ENCODE results near the gene TASOR2. TPM values are rescaled to one million over a fixed set of nuclear protein-coding genes. Genes with fewer than 3 reads are reported as not detected.

The TASOR2 gene
- polyA plus RNA-seq, 1 experiment, result 27.1 TPM

DNA sequence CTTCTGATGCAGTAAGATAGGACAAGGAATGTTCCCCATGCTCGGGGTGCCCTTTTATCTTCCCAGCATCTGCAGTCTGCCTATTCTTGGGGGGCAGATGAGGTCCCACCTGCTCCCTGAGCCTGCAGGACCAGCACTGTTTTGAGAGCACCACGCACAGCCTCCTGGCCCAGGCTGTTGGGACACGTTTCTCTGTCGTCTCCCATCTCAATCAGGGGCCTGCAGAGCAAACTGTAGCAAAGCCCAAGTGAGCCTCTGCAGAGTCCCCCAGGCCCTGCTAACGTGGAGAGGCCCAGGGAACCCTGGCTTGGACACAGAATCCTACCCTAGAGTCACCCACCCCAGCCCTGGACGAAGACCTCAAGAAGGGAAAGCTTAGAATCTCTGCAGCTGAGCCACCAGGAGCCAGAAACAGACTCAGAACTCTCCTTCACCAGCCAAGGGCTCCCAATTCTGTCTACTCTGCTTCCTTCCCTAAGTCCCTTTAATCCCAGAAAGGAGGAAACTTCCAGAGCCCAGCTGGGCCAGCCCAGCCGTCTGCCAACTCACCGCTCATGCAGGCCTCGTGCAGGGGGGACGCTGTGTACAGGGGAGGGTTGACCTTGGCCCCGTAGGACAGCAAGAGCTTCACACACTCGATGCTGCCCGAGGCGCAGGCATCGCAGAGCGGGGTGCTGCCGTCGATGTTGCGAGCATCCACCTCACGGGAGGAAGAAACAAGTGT lies 33.8 kb upstream of the TASOR2 start:
- H3K36me3 ChIP-seq (ENCODE audit: control insufficient read depth, insufficient read depth, low read length), result peaks cover 4% of the 10 kb centered on the region
- TF ChIP-seq, protein P1, sequence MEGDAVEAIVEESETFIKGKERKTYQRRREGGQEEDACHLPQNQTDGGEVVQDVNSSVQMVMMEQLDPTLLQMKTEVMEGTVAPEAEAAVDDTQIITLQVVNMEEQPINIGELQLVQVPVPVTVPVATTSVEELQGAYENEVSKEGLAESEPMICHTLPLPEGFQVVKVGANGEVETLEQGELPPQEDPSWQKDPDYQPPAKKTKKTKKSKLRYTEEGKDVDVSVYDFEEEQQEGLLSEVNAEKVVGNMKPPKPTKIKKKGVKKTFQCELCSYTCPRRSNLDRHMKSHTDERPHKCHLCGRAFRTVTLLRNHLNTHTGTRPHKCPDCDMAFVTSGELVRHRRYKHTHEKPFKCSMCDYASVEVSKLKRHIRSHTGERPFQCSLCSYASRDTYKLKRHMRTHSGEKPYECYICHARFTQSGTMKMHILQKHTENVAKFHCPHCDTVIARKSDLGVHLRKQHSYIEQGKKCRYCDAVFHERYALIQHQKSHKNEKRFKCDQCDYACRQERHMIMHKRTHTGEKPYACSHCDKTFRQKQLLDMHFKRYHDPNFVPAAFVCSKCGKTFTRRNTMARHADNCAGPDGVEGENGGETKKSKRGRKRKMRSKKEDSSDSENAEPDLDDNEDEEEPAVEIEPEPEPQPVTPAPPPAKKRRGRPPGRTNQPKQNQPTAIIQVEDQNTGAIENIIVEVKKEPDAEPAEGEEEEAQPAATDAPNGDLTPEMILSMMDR (IDR thresholded peaks at IDR 0.05; ENCODE audit: insufficient read depth, low read depth, low read length), result no peak
- no peak overlapping the region for H3K4me3 ChIP-seq (ENCODE audit: low read depth, low read length)
- no peak for DNase-seq (ENCODE audit: low read depth)
- ChIA-PET POLR2A (no interaction called here), CTCF (interaction anchor here (1.3 to 2.0 kb wide), 2 partner anchors 22 to 28 kb away, joined by 3 to 8 read pairs; no protein-coding TSS in a partner anchor)
- H3K27me3 ChIP-seq (ENCODE audit: control insufficient read depth, insufficient read depth, low read length), result no peaks in the 10 kb centered on the region

DNA sequence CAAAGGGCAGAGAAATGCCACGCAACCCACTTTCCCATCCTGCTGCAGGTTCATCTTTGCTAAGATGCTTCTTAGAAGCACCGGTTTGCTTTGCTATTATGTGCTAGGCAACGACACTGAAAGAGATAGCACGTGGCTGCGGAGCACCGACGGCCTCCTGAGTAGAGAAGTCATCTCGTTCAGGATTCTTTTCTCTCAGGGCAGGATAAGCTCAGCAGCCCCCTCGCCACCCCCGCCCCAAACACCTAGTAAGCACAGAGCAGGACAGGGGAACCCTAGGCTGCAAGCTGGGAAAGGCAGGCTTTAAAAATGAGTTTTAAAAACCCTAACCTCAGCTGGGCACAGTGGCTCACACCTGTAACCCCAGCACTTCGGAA lies 33.3 kb upstream of the TASOR2 start:
- ChIA-PET CTCF (interaction anchor here (1.3 to 2.0 kb wide), 2 partner anchors 22 to 28 kb away, joined by 3 to 8 read pairs; no protein-coding TSS in a partner anchor), POLR2A (no interaction called here)
- H3K27me3 ChIP-seq (ENCODE audit: control insufficient read depth, insufficient read depth, low read length), result no peaks in the 10 kb centered on the region
- H3K4me3 ChIP-seq (ENCODE audit: low read depth, low read length), result no peak overlapping the region
- peaks cover 4% of the 10 kb centered on the region for H3K36me3 ChIP-seq (ENCODE audit: control insufficient read depth, insufficient read depth, low read length)
- TF ChIP-seq, protein P1 (IDR thresholded peaks at IDR 0.05; ENCODE audit: insufficient read depth, low read depth, low read length), result no peak
- DNase-seq (ENCODE audit: low read depth), result no peak

DNA sequence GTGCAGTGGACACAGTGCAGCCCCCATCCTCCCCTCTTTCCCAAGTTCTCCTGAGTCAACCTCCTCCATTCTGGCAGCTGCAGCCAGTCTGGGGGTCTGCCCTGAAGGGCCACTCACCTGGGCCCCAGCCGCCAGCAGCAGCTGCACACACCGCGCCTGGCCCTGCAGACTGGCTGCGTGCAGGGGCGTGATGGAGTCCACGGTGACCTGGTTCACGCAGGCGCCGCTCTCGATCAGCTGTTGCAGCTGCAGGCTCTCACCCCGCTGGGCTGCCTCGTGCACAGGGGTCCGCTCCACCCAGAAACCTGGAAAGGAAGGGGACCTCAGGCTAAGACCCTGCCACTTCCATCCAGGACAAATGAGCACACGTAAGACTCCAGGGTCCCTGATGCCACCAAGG lies 31.9 kb upstream of the TASOR2 start:
- ChIA-PET POLR2A (no interaction called here), CTCF (interaction anchor here (2.0 kb wide), 1 partner anchor 29 kb away, joined by 8 read pairs; no protein-coding TSS in a partner anchor)
- Histone ChIP-seq H3K36me3 (ENCODE audit: control insufficient read depth, insufficient read depth, low read length) (peaks cover 4% of the 10 kb centered on the region), H3K27me3 (ENCODE audit: control insufficient read depth, insufficient read depth, low read length) (no peaks in the 10 kb centered on the region), H3K4me3 (ENCODE audit: low read depth, low read length) (no peak overlapping the region)
- TF ChIP-seq, protein P1 (IDR thresholded peaks at IDR 0.05; ENCODE audit: insufficient read depth, low read depth, low read length), result no peak
- DNase-seq (ENCODE audit: low read depth), result no peak

DNA sequence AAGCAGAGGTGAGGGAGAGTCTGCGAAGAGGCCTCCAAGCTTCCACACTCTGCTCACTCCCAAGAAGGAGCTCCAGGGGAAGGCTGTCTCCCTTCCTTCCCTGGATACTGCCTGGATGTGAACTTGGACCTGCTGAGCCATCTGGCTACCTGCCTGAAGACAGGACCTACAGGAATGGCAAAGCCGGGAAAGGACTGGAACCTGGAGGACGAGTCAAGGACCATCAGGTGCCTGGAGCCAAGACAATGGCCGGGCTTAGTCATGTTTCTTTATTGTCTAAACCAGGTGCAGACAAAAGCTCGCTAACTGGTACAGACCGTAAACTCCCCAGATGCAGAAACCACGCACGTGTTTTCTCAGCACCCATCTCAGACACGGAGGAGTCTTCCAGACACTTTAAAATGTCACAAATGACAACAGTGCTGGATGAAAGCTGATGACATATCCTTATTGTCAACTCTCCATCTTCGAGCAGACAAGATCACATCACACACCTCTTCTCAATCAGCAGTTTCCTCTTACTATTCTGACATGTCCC lies 30.4 kb upstream of the TASOR2 start:
- POLR2A ChIA-PET, result no interaction called here
- TF ChIP-seq, protein P1 (IDR thresholded peaks at IDR 0.05; ENCODE audit: insufficient read depth, low read depth, low read length), result no peak
- H3K36me3 ChIP-seq (ENCODE audit: control insufficient read depth, insufficient read depth, low read length), result no peaks in the 10 kb centered on the region; the same call in 1 of the 2 replicates
- CTCF ChIA-PET, result interaction anchor here (1.1 to 1.4 kb wide), 2 partner anchors 11 to 213 kb away, joined by 3 to 4 read pairs; no protein-coding TSS in a partner anchor
- no peak overlapping the region for H3K4me3 ChIP-seq (ENCODE audit: low read depth, low read length)
- DNase-seq (ENCODE audit: low read depth), result no peak
- H3K27me3 ChIP-seq (ENCODE audit: control insufficient read depth, insufficient read depth, low read length), result no peaks in the 10 kb centered on the region

DNA sequence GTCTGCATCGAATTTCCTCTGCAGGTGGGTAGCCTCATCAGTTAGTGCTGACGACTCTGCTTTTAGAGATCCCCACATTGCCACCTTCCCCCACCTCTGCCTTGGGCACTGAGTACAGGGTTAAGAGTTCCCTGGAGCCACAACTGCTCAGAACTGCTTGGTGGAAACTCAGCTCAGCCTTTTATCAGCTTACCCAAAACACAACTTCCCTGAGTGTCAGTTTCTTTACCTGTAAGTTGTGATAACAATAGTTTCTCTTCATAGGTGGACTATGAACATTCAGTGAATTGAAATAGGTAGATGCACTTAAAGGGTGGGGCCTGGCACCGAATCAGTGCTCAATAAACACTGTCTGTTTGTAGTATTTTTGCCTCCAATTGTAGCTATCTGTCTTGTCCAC lies 29.5 kb upstream of the TASOR2 start:
- no peak overlapping the region for H3K4me3 ChIP-seq (ENCODE audit: low read depth, low read length)
- H3K36me3 ChIP-seq (ENCODE audit: control insufficient read depth, insufficient read depth, low read length), result no peaks in the 10 kb centered on the region; the same call in 1 of the 2 replicates
- H3K27me3 ChIP-seq (ENCODE audit: control insufficient read depth, insufficient read depth, low read length), result no peaks in the 10 kb centered on the region
- DNase-seq (ENCODE audit: low read depth), result no peak
- TF ChIP-seq, protein P1 (IDR thresholded peaks at IDR 0.05; ENCODE audit: insufficient read depth, low read depth, low read length), result no peak
- ChIA-PET CTCF (interaction anchor here (1.4 kb wide), 1 partner anchor 12 kb away, joined by 4 read pairs; no protein-coding TSS in a partner anchor), POLR2A (no interaction called here)
